GM19023 (cell line): ENCODE measurements around the gene DCP1B.
A peak's percentile ranks its signal among the peaks of the same experiment; 100 is the strongest.

Experiments used
- ATAC-seq: cut with Tn5 transposase; IDR thresholded peaks from one replicate; pipeline ENCODE4 v1.9.1; 2021; ENCODE audit warnings: mild to moderate bottlenecking, moderate library complexity; ENCODE audit not compliant: unreplicated experiment

DCP1B gene

DNA sequence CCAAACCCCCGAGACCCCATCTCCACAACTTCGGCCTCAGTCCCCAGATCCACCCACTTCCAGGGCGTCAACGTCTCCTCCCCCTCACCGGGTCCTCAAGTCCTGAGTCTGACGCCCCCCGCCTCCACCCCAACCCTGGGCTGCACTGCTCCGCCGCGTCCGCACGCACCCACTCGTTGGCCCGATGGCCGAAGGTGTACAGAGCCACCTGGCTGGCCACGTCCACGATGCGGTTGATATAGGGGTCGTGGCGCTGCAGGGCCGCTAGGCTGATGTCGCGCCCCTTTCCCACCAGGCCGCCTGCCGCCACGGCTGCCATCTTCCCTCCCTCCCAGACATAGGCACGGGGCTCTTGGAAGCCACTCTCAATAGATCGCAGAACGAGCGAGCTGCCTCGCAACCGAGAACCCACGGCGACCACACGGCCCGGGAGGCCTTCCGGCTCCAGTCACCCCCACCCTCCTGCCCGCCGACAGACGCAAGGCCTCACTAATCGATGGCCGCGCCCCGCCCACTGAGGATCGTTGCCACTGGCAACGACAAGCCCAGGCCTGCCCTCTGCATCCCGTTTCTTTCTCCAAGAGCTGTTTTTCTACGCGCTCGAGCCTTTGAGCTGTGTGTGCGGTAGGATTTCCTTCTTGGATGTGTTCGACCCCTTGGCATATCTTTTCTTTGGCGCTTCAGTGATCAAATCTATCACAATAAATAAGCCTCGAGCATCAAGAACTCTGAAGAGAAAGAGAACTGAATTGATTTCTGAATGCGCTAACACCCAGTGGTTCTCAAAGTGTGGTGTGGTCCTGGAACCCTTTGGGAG is at the start of gene DCP1B:
Gene DCP1B (minus strand): TSS at position 345 of the 817 bp plus-strand sequence. CDS start 26 bp downstream, at position 319.
- ATAC-seq: peak; percentile 99

DNA sequence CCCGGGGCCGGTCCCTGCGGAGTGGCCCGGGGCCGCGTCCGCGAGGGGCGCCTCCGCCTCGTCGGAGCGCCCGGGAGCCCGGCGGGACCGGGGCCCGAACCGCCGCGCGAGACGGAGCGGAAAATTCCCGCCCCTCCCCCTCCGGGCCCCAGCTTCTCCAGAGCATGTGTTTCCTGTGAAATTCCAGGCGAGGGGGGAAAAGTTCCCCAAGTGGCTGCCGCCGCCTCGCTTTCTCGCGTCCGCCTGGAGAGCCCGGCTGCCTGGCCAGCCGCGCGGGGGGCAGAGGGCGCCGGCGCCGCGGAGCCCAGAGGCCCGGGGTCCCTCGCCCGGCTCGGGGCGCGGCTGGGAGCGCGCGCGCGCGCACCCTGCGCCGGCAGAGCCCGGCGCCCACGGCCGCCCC is 49.4 kb upstream of the DCP1B start:
- ATAC-seq: no peak

DNA sequence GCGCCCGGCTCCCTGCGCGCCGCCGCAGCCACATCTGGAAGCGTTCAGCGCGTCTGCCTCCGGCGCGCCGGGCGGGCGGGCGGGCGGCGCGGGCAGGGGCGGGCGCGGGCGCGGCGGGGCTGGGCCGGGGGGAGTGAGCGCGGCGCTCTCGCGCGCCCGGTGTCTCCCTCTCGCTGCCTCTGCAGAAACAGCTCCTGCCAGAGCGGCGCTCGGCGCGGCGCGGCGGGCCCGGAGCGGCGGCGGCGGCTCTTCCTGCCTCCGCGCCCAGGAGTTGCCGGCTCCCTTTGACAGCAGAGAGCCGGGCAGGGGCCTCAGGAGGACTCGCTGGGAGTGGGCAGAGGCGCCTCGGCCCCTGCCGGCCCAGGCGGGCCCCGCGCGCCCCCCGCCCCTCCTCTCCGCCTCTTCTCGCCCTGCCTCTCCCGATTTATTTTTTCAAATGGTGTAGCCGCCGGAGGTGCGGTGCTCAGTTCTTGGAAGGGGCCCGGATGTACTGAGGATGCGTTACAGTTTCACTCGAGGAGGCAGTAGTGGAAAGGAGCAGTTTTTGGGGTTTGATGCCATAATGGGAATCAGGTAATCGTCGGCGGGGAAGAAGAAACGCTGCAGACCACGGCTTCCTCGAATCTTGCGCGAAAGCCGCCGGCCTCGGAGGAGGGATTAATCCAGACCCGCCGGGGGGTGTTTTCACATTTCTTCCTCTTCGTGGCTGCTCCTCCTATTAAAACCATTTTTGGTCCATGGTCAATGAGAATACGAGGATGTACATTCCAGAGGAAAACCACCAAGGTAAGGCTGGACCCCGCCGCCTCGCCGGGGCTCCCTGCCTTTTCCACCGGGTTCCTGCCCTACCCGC is 48.8 kb upstream of the DCP1B start, which contains the start of gene CACNA1C:
Gene CACNA1C (plus strand): TSS at position 162 of the 853 bp plus-strand sequence. CDS start 576 bp downstream, at position 738.
- ATAC-seq: no peak

DNA sequence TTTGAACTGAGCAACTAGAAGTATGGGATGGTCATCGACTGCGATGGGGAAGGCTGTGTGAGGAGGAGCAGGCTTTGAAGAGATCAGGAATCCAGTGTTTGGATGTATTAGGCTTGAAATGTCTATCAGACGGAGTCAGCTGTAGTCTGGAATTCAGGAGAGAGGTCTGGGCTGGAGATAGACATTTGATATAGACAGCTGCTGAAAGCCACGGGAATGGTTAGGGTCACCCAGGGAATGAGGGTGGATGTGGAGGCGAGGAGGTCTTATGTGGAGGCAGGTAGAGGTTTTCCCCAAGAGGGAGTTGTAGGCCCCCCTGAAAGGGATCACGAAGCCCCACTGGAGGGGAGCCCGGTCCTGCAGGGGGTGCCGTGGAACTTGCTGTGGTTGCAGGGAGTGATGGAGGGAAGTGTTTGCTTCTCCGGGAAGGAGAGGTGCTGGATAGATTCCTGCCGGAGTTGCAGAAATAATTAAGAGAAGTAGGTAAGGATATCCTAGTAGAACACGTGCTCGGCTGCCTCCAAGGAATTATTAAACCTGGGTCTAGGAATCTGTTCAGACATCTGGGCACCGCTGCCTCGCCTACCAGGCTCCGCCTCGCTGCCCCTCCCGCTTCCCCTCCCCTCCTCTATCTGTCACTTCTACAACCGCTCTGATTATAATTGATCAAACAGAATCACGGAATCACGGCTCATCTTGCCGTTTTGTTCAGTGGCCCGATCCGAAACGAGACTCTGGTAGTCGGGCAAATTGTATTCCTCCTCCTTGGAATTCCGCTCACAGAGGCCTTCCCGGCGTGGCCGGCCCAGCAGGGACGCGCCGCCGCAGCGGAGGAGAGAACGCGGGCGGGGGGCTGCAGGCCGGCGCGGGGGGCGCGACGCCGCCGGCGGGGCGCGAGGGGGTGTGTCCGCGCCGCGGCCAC is 47.7 kb upstream of the DCP1B start:
- no peak for ATAC-seq

DNA sequence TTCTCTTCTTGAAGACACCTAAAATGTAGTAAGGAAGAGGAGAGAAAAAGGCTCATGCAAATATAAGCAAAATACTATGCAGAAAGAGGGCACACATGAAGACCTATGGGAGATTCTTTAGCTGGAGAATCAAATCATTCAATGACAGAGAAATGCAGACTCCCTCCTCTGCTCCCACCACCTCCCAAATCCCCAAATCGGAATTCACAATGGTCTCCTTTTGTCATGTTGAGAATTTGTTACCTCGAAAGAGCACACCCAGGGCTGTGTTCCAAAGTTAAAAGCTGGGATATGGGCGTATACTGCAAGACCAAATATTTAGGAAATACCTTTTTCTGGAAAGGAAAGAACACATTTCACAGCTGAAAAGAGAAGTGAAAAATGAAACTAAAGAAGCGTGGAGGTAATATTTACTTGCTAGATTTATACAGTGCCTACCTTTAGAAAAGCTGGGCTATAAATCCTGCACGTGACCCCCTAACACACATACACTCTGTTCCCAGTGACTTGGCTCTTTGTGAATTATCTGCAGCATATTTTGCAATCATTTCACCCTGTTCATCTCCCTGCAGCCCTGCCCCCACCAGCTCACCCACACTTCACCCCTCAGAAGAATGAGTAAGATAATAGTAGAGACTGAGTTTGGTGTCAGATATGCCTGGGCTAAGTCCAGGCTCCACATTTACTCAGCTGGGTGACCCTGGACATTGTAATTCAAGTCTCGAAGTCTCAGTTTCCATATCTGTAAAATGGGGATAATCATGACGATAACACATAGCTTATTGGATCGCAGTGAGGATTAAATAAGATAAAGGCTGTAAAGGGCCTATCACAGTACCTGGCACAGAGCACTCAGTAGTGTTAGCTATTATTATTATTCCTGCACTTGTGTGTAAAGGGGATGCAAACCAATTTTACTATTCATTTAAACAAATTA is 45.6 kb upstream of the DCP1B start:
- ATAC-seq: no peak

DNA sequence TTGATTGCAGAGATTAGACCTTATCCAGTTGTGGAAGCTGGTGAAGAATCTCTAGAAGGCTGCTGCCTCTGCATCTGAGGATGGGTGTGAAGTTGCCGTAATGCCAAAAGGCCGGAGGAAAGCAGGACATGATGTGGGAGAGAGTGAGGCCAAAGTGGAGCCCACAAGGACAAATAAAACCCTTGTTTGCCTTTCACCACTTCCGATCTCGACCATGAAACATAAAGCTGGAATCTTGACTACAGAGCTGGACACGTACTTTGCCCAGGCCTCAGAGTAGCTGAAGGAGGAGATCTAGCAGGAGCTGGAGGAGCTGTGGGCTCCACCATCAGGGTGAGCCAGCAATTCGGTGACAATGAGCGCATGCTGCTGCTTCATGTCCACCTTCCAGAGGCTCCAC is 43.5 kb upstream of the DCP1B start:
- no peak for ATAC-seq

DNA sequence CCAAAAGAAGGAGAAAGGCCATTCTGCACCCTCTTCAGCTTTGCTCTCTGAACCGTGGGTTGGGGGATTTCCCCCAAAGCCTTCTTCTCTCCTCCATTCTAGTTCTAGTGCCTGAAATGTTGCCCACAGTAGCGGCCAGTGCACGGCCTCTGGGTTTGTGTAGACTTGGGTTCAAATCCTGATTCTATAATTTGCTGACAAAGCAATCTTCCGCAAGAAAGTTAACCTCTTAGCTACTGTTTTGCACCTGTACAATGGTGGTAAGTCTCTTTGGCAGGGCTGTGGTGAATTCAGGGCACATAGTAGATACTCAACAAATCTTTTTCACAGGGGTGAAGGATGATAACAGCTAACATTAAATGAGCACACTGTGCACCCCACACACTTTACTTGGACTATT is 42.7 kb upstream of the DCP1B start:
- ATAC-seq: no peak

DNA sequence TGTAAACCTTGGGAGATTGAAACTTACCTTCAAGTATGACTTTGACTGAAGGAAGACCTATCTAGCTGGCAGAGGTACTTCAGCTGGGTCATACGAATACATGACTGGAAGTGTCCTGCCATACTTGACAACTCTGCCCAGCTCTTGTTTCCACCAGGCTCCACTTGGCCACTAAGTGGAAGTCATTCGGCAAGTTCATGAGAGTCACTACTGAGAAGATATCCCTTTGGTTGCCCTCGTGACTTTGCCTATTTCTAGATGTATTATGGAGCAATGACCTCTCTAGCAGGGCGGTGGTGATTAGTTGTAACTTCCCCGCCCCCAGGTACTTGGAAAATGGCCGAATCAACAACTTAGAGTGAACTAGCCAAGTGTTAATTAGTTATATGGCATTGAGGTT is 39.9 kb upstream of the DCP1B start:
- ATAC-seq: no peak

DNA sequence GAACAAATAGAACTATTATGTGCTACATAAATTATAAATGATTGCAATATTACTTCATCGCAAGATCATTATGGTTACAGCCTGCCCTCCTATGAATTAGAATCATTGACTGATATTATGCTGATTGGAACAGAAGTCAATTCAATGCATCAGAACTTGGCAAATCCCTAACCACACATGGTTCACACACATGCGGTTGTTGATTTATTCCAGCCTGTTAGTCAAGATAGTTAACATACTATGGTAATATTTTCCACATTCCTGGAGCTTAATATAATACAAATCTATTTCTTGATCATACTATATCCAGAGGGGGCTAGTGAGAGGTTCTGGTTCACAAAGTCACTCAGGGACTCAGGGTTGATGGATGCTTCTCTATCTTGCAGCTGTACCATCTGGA is 38.8 kb upstream of the DCP1B start:
- ATAC-seq: no peak

DNA sequence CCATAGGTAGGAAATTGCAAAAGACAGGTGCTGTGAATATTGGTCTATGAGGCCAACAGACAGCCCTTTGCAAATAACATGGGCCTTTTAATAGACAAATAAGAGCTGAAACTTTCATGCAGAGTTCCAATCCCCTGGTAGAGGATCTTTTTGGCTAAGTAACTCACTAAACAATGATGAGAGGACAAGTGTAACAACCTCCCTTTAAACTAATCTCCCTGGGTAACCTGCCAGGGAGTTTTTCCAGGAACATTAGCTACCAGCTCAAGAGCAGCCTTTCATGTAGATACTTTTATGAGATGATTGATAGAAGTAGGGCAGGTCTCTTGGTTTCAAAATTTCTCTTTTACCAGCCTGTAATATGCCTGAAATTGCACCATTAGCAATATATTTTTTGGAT is 34.8 kb upstream of the DCP1B start:
- ATAC-seq: no peak

DNA sequence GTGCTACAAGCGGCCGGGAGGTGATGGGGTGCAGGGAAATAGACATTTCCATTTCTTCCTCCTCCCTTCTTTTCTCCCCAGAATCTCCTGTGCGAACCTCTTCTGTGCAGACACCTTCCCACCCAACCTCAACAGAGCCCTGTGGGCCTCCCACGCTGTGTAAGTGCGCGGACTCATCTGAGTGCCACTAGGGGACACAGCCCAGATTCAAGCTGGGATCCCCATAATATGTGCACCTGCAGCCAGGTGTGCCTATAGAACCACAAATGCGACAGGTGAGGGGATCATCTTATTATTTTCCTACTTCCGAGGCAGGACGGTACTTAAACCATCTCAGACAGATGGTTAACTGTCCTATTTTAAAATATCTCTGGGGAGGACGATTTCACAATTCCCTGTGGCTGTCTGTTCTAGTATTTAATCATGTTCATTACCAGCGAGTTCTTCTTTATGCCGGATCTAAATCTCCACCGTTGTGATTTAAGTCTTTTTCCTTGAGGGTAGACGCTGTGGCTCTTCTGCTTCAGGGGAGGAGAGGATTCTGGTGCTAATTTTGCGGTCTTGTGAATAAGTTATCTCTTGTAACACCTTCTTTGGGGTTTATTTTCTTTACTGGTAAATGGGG is 31.3 kb upstream of the DCP1B start:
- ATAC-seq: no peak

DNA sequence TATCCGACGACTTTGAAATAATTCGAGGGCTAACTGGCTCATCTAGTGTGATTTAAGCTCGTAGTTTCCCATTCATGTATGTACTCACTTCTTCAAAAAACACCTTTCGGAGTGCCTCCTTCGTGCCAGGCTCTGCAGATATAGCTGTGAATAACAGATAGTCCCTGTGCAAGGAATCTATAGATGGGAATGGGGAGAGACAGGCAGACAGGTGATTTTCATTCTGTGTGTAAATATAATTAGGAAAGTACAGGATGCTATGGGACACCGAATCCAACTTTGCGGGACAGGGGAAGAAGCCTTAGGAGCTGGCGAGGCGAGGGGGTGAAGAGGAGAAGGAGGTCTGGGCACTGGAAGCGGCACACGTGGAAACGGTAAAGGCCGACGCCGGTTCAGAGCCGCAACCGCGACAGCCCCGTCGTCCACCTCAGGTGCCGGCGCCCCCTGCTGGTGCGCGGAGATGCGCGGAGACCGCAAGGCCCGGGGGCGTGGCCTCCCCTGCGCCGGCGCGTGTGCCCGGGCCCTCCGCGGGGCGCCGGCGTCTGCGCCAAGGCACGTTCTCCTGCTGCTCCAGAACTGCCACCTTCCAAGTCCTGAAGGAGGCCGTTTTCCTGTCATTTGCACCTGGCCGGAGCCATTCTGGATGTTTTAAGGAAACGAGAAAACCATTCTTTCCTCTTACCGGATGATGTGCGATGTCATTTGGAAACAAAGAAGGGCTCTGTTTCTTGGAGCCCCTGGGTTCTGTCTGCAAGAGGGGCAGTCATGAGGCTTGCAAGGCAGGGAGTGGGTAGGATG is 30.6 kb upstream of the DCP1B start:
- ATAC-seq: peak; percentile 80

DNA sequence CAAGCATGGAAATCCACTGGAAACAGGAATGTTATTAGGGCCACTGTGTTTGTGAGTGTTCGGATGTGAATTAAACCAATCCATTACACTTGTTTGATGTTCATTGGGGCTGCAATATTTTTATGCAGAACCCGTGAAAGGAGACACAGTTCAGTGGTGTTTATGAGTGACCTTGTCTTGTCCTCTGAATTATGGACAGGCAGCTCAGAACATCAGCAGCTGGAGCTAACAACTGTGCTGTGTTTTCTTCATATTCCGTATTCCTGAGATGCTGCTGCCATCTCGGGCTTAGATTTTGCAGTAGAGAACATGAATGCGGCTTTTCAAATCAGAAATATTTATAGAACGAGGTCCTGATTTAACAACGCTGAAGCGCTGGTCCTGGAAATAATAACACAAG is 28.2 kb upstream of the DCP1B start:
- no peak for ATAC-seq

DNA sequence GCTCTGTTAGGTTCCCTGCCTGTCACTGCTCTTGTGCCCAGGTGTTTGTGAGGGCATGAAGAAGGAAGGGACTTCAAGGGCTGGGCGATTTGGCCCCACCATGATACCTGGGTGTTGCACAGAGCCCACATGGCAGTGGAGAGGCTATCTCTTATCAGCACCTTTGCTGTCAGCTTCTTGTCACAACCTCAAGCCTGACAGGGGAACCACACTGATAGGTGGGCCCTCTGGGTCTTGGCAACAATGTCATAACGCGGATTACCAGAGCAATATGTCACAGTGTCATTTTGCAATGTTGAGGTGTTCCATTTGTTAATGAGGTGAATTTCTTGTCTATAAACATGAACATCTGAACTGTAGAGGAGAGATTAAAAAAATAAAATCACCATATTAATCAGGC is 25.6 kb upstream of the DCP1B start:
- no peak for ATAC-seq

DNA sequence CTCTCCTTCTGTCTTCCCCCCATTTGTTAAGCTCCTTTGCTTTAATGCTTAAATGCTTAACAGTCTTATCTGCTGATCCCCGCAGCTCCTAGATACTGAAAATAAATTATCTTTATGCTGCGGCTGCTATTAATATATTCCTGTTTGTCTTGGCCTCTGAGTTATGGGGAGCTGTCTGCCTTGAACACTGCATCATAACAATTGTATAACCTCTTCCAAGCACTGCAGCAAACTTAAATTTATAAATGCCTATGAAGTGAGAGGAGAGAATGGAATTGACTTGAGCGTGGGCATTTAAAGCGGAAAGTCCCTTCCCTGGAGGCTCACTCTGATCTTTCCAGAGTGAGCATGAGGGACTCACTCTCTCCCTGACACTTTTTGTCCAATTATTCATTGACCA is 23.1 kb upstream of the DCP1B start:
- no peak for ATAC-seq

DNA sequence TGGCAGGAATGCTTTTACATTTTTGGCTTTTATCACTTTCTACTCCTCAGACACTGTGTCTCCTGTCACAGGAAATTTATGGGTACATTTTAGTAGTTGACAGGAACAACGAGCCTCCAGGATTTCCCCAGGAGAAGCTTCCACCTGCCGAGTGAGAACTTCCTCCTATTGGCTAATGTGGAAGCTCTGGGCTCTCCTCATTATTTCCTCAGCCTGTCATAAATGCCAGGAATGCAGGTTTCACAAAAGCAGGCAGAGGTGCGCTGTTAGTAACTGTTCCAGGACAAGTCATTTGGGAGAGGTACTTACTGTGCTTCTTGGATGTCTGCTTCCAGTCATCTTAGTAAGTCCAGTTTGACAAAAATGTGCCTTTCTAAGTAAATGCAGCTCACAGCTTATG is 19.1 kb upstream of the DCP1B start:
- ATAC-seq: no peak

DNA sequence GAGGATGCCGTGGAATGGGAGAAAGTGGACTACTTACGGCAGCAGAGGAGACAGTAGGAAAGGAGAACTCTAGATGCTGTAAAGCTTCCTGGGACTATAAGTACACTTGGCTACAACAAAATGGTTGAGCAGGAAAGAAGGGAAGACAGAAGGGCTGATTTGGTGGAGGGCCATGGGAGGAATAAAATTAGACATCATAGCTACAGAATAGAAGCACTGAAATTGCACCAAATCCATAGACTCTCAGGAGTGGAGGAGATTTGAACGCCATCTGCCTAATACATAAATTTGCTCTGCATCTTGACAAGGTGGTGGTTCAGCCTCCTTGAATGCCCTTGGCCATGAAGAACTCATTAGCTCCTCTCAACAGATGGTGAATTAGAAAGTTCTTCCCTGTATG is 16.3 kb upstream of the DCP1B start:
- no peak for ATAC-seq

DNA sequence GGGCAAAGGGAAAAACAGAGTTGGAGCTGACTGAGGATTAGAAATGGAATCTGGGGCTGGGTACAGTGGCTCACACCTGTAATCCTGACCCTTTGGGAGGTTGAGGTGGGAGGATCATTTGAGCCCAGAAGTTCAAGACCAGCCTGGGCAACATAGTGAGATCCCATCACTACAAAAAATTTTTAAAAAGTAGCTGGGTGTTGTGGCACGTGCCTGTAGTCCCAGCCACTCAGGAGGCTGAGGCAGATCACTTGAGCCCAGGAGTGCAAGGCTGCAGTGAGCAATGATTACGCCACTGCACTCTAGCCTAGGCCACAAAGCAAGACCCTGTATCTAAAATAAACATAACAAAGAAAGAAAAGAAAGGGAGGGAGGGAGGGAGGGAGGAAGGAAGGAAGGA is 14.9 kb upstream of the DCP1B start:
- no peak for ATAC-seq

DNA sequence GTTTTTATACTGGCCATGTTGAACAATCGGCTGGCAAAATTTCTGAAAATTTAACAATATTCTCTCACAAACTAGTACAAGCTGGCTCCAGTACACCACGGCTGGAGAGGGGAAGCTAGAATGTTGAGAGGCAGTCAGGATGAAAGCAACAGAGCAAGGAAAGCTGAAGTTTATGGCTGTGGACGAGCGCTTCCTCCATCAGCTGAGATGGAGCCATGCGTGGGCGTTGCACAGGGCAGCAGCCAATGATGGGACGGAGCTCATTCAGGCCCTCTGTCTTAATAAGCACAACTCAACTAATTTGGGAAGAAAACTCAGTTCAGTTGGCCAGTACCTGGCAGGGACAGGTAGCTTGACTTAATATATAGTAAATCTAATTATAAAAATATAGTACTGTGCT is 14.1 kb upstream of the DCP1B start:
- no peak for ATAC-seq
